ENCODE results near the gene CTNNA1. TPM values are rescaled to one million over a fixed set of nuclear protein-coding genes. Genes with fewer than 3 reads are reported as not detected.

CTNNA1 gene
- total and polyA plus RNA-seq, 4 donors, result 115 to 480 (median 302) TPM

- H3K27ac ChIP-seq (ENCODE audit: low read depth in 1 of 2, low read length in 1 of 2), result no peak overlapping the region
- H3K27me3 ChIP-seq (ENCODE audit: control insufficient read depth in 3 of 3, insufficient read depth in 3 of 3, low read length in 2 of 3), result no peaks in the 10 kb centered on the region
- 68 to 87% methylated on average over 5 of the region's 5 CpGs for WGBS, 2 donors
- no peak for ATAC-seq (ENCODE audit: insufficient read depth, low FRiP score)
- H3K9ac ChIP-seq (ENCODE audit: insufficient read depth in 1 of 2, low read length in 2 of 2), result no peak overlapping the region
- peaks cover 0 to 1% (median 0%) of the 10 kb centered on the region in 4 donors for H3K36me3 ChIP-seq (ENCODE audit: control insufficient read depth in 4 of 4, insufficient read depth in 4 of 4, low read length in 4 of 4)
- TF ChIP-seq CTCF (IDR thresholded peaks at IDR 0.05; ENCODE audit: control extremely low read depth, extremely low read depth), result no peak
- H3K4me1 ChIP-seq (ENCODE audit: control insufficient read depth in 5 of 5, insufficient read depth in 5 of 5, low read length in 5 of 5), result peaks cover 13 to 34% (median 24%) of the 10 kb centered on the region in 5 donors
- no peak overlapping the region for H3K4me3 ChIP-seq
- no peak for DNase-seq
- no peaks in the 10 kb centered on the region for H3K9me3 ChIP-seq (ENCODE audit: control insufficient read depth in 4 of 4, insufficient read depth in 3 of 4, low read length in 3 of 4)
Measured at GRCh38 chr5:138869763-138870500, 116.7 kb downstream of the CTNNA1 start.

- ATAC-seq (ENCODE audit: insufficient read depth, low FRiP score) (no peak), DNase-seq (no peak)
- TF ChIP-seq CTCF (IDR thresholded peaks at IDR 0.05; ENCODE audit: control extremely low read depth, extremely low read depth), result no peak
- Histone ChIP-seq H3K27me3 (ENCODE audit: control insufficient read depth in 3 of 3, insufficient read depth in 3 of 3, low read length in 2 of 3) (no peaks in the 10 kb centered on the region), H3K4me1 (ENCODE audit: control insufficient read depth in 5 of 5, insufficient read depth in 5 of 5, low read length in 5 of 5) (peaks cover 13 to 40% (median 26%) of the 10 kb centered on the region in 5 donors), H3K9ac (ENCODE audit: insufficient read depth in 1 of 2, low read length in 2 of 2) (no peak overlapping the region), H3K27ac (ENCODE audit: low read depth in 1 of 2, low read length in 1 of 2) (no peak overlapping the region), H3K36me3 (ENCODE audit: control insufficient read depth in 4 of 4, insufficient read depth in 4 of 4, low read length in 4 of 4) (peaks cover 0 to 1% (median 0%) of the 10 kb centered on the region in 4 donors), H3K4me3 (no peak overlapping the region), H3K9me3 (ENCODE audit: control insufficient read depth in 4 of 4, insufficient read depth in 3 of 4, low read length in 3 of 4) (no peaks in the 10 kb centered on the region)
- 65 to 75% methylated on average over 3 of the region's 3 CpGs for WGBS, 2 donors
Measured at GRCh38 chr5:138870611-138871010, 117.4 kb downstream of the CTNNA1 start.

- Histone ChIP-seq H3K9ac (ENCODE audit: insufficient read depth in 1 of 2, low read length in 2 of 2) (no peak overlapping the region), H3K9me3 (ENCODE audit: control insufficient read depth in 4 of 4, insufficient read depth in 3 of 4, low read length in 3 of 4) (no peaks in the 10 kb centered on the region), H3K4me1 (ENCODE audit: control insufficient read depth in 5 of 5, insufficient read depth in 5 of 5, low read length in 5 of 5) (peaks cover 11 to 44% (median 27%) of the 10 kb centered on the region in 5 donors), H3K36me3 (ENCODE audit: control insufficient read depth in 4 of 4, insufficient read depth in 4 of 4, low read length in 4 of 4) (peaks cover 0 to 2% (median 0%) of the 10 kb centered on the region in 4 donors), H3K27ac (ENCODE audit: low read depth in 1 of 2, low read length in 1 of 2) (no peak overlapping the region), H3K4me3 (no peak overlapping the region), H3K27me3 (ENCODE audit: control insufficient read depth in 3 of 3, insufficient read depth in 3 of 3, low read length in 2 of 3) (no peaks in the 10 kb centered on the region)
- no peak for DNase-seq
- ATAC-seq (ENCODE audit: insufficient read depth, low FRiP score), result no peak
- 78 to 87% methylated on average over 6 of the region's 6 CpGs for WGBS, 2 donors
- TF ChIP-seq CTCF (IDR thresholded peaks at IDR 0.05; ENCODE audit: control extremely low read depth, extremely low read depth), result no peak
Measured at GRCh38 chr5:138872841-138873465, 119.7 kb downstream of the CTNNA1 start.

Measured in lung (tissue), 12 donors.